ENCODE results near the gene WDR72. TPM values are rescaled to one million over a fixed set of nuclear protein-coding genes. Genes with fewer than 3 reads are reported as not detected.

WDR72 gene
- total and polyA plus RNA-seq, 2 of the 8 experiments (the other 6 are each of a cell fraction or from before 2014, with no cell fraction given) = 1.2 to 1.9 TPM

- no peak overlapping the region for H3K56ac ChIP-seq (replicated peaks; ENCODE audit: insufficient read length, low read depth, low read length)
- H4K5ac ChIP-seq (ENCODE audit: insufficient read length, low read depth, low read length) = no peak overlapping the region
- H2BK12ac ChIP-seq (ENCODE audit: low read depth, low read length) = no peak overlapping the region
- H2BK15ac ChIP-seq (ENCODE audit: low read length) = no peak overlapping the region
- H3K4me2 ChIP-seq (ENCODE audit: insufficient read depth in 1 of 2, low read depth in 2 of 2, low read length in 2 of 2) = no peak overlapping the region
- no peak for FAIRE-seq
- no peak overlapping the region for H2BK20ac ChIP-seq (ENCODE audit: low read length)
- POLR2A ChIA-PET (ENCODE audit: partially characterized antibody) = no interaction called here
- no peak overlapping the region for H3K27ac ChIP-seq (ENCODE audit: low read depth, low read length)
- no peaks in the 10 kb centered on the region for H3K27me3 ChIP-seq (replicated peaks in 1 of 4; ENCODE audit: control insufficient read depth in 3 of 4, extremely low read depth in 1 of 4, insufficient read depth in 3 of 4, low read length in 3 of 4)
- H2BK120ac ChIP-seq (replicated peaks; ENCODE audit: low read depth, low read length) = no peak overlapping the region
- no peak overlapping the region for H3K4ac ChIP-seq (replicated peaks; ENCODE audit: insufficient read length, low read depth, low read length)
- H3K79me1 ChIP-seq (ENCODE audit: low read depth, low read length) = no peaks in the 10 kb centered on the region
- no peak overlapping the region for H3K23ac ChIP-seq (ENCODE audit: insufficient read length)
- CTCF ChIA-PET (ENCODE audit: partially characterized antibody) = no interaction called here
- DNase-seq (ENCODE audit: low read depth in 1 of 2, low spot score in 2 of 2) = no peak
- H3K14ac ChIP-seq (ENCODE audit: insufficient read length) = no peak overlapping the region
- H3K4me3 ChIP-seq (ENCODE audit: extremely low read depth in 1 of 4, insufficient read depth in 2 of 4, low read depth in 3 of 4, low read length in 4 of 4) = no peak overlapping the region
- no peaks in the 10 kb centered on the region; the same call in 1 of the 2 replicates for H3K23me2 ChIP-seq (ENCODE audit: low read depth, low read length)
- no peak overlapping the region for H2BK5ac ChIP-seq (ENCODE audit: low read depth, low read length)
- no peaks in the 10 kb centered on the region for H3K36me3 ChIP-seq (ENCODE audit: control insufficient read depth in 2 of 4, insufficient read depth in 4 of 4, low read length in 3 of 4)
- no peaks in the 10 kb centered on the region for H4K20me1 ChIP-seq (replicated peaks in 1 of 2; ENCODE audit: control insufficient read depth in 1 of 2, insufficient read depth in 2 of 2, low read length in 2 of 2)
- H4K8ac ChIP-seq (ENCODE audit: extremely low read depth, insufficient read depth, low read length) = no peak overlapping the region
- TF ChIP-seq RFX5 (IDR thresholded peaks at IDR 0.05; ENCODE audit: borderline replicate concordance, low read depth, low read length) (no peak), KDM4A (IDR thresholded peaks at IDR 0.05; ENCODE audit: low read depth, low read length, severe bottlenecking) (no peak), PHF8 (conservative IDR thresholded peaks at IDR 0.05; ENCODE audit: low read depth, low read length) (no peak)
- H3K9me3 ChIP-seq (ENCODE audit: insufficient read depth in 2 of 2, low read depth in 1 of 2, low read length in 1 of 2) = no peaks in the 10 kb centered on the region
- no peak overlapping the region for H3K9ac ChIP-seq (replicated peaks in 1 of 4; ENCODE audit: extremely low read depth in 1 of 4, low read depth in 3 of 4, low read length in 3 of 4)
- H3K18ac ChIP-seq (ENCODE audit: extremely low read depth, low read length) = no peak overlapping the region
- no peak overlapping the region for H2AFZ ChIP-seq (ENCODE audit: low read length)
- 77% methylated on average over 4 of the region's 4 CpGs; no CpG with 5 or more reads in 1 of the 2 experiments for WGBS, 2 experiments (ENCODE audit: extremely low coverage in 1 of 2, insufficient coverage in 1 of 2, insufficient read length in 1 of 2, insufficient replicate concordance in 2 of 2, low coverage in 1 of 2, low lambda C conversion rate in 2 of 2, missing lambda C conversion rate in 1 of 2)
- H2AK5ac ChIP-seq (ENCODE audit: low read depth, low read length) = no peak overlapping the region
- no peaks in the 10 kb centered on the region for H3K4me1 ChIP-seq (replicated peaks in 1 of 4; ENCODE audit: control insufficient read depth in 3 of 4, insufficient read depth in 4 of 4, low read length in 3 of 4)
- no peaks in the 10 kb centered on the region for H3K79me2 ChIP-seq (ENCODE audit: control insufficient read depth in 1 of 2, insufficient read depth in 2 of 2, low read length in 2 of 2)
- no peak overlapping the region for H4K91ac ChIP-seq (replicated peaks; ENCODE audit: insufficient read length, low read length)
Observed at GRCh38 chr15:53671545-53671944, 87.9 kb downstream of the WDR72 start.
